ENCODE data around the gene PIR. TPM values are rescaled to one million over a fixed set of nuclear protein-coding genes. Genes with fewer than 3 reads are reported as not detected.

Gene PIR
- polyA plus RNA-seq, 1 donor from 2014 or later, result 0.81 TPM

GRCh38 chrX:15474028-15474427, 19.1 kb downstream of the PIR start:
- Histone ChIP-seq H3K4me2 (ENCODE audit: low read length) (no peak overlapping the region), H3F3A (ENCODE audit: insufficient read depth, low read length, poor library complexity, severe bottlenecking) (no peaks in the 10 kb centered on the region), H3K79me2 (replicated peaks; ENCODE audit: insufficient read depth, low read length) (no peaks in the 10 kb centered on the region), H2AFZ (ENCODE audit: low read depth, low read length) (no peak overlapping the region), H3K27ac (ENCODE audit: low read length) (no peak overlapping the region), H3K36me3 (ENCODE audit: insufficient read depth, low read length) (no peaks in the 10 kb centered on the region), H3K9me2 (ENCODE audit: insufficient read depth, low read length) (no peaks in the 10 kb centered on the region), H3K27me3 (ENCODE audit: insufficient read depth, low read depth, low read length) (no peaks in the 10 kb centered on the region), H3K9ac (ENCODE audit: low read length) (no peak overlapping the region), H4K20me1 (ENCODE audit: insufficient read depth) (no peaks in the 10 kb centered on the region), H3K9me3 (ENCODE audit: low read length) (no peaks in the 10 kb centered on the region), H3K4me3 (ENCODE audit: low read length) (no peak overlapping the region)
- TF ChIP-seq MXI1 (conservative IDR thresholded peaks at IDR 0.05; ENCODE audit: poor library complexity, severe bottlenecking) (no peak), EP300 (conservative IDR thresholded peaks at IDR 0.05; ENCODE audit: poor library complexity, severe bottlenecking) (no peak), REST (IDR thresholded peaks at IDR 0.05; ENCODE audit: borderline replicate concordance) (no peak), TAF1 (IDR thresholded peaks at IDR 0.05; ENCODE audit: low read depth) (no peak), POLR2AphosphoS5 (IDR thresholded peaks at IDR 0.05) (no peak), SMC3 (conservative IDR thresholded peaks at IDR 0.05; ENCODE audit: poor library complexity) (no peak), RAD21 (conservative IDR thresholded peaks at IDR 0.05) (no peak), CTCF (IDR thresholded peaks at IDR 0.05; ENCODE audit: poor library complexity, severe bottlenecking) (no peak), EZH2 (IDR thresholded peaks at IDR 0.05; ENCODE audit: borderline replicate concordance, insufficient read depth, low read length, poor library complexity, severe bottlenecking) (no peak)

GRCh38 chrX:15472531-15472930, 20.6 kb downstream of the PIR start:
- Histone ChIP-seq H3K9ac (ENCODE audit: low read length) (no peak overlapping the region), H3K79me2 (replicated peaks; ENCODE audit: insufficient read depth, low read length) (no peaks in the 10 kb centered on the region), H3K36me3 (ENCODE audit: insufficient read depth, low read length) (no peaks in the 10 kb centered on the region), H3K27me3 (ENCODE audit: insufficient read depth, low read depth, low read length) (no peaks in the 10 kb centered on the region), H3K27ac (ENCODE audit: low read length) (no peak overlapping the region), H4K20me1 (ENCODE audit: insufficient read depth) (no peaks in the 10 kb centered on the region), H3K9me3 (ENCODE audit: low read length) (no peaks in the 10 kb centered on the region), H3K9me2 (ENCODE audit: insufficient read depth, low read length) (no peaks in the 10 kb centered on the region), H3K4me3 (ENCODE audit: low read length) (no peak overlapping the region), H3K4me2 (ENCODE audit: low read length) (no peak overlapping the region), H3F3A (ENCODE audit: insufficient read depth, low read length, poor library complexity, severe bottlenecking) (no peaks in the 10 kb centered on the region), H2AFZ (ENCODE audit: low read depth, low read length) (no peak overlapping the region)
- no peak for TF ChIP-seq CTCF (IDR thresholded peaks at IDR 0.05; ENCODE audit: poor library complexity, severe bottlenecking)
- TF ChIP-seq TAF1 (IDR thresholded peaks at IDR 0.05; ENCODE audit: low read depth), result no peak
- no peak for TF ChIP-seq SMC3 (conservative IDR thresholded peaks at IDR 0.05; ENCODE audit: poor library complexity)
- TF ChIP-seq EZH2 (IDR thresholded peaks at IDR 0.05; ENCODE audit: borderline replicate concordance, insufficient read depth, low read length, poor library complexity, severe bottlenecking), result no peak
- no peak for TF ChIP-seq POLR2AphosphoS5 (IDR thresholded peaks at IDR 0.05)
- TF ChIP-seq REST (IDR thresholded peaks at IDR 0.05; ENCODE audit: borderline replicate concordance), result no peak
- TF ChIP-seq EP300 (conservative IDR thresholded peaks at IDR 0.05; ENCODE audit: poor library complexity, severe bottlenecking), result no peak

All from neural cell (in vitro differentiated cells).